Stimulated activated naive CD4-positive, alpha-beta T cell (primary cell): ENCODE data around the gene MROH2A.

Experiments
- DNase-seq, 6 experiments: peaks; one replicate each; lab custom pipeline; 2025; lab: John Stamatoyannopoulos, UW

MROH2A gene

GRCh38 chr2:233818639-233819621 lies 40.8 kb downstream of the MROH2A start:
- DNase-seq, result no peak

GRCh38 chr2:233819884-233820773 lies 42.0 kb downstream of the MROH2A start:
- no peak for DNase-seq

DNA sequence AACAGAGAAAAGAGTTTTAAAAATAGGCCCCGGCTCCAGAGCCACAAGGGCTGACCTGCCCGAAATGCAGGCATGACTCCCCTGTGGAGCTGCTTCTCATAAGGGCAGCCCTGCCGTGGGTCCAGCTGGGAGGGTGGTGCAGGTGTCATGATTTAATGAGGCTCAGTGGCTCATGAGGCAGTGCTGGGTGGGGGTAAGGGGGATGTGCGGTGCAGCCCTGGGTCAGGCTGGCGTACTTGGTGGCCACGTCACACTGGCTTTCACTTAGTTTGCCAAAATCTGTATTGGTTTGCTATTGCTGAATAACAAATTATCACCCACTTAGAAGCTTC lies 42.6 kb downstream of the MROH2A start:
- DNase-seq, result no peak

GRCh38 chr2:233821196-233821595 lies 43.1 kb downstream of the MROH2A start:
- no peak for DNase-seq

DNA sequence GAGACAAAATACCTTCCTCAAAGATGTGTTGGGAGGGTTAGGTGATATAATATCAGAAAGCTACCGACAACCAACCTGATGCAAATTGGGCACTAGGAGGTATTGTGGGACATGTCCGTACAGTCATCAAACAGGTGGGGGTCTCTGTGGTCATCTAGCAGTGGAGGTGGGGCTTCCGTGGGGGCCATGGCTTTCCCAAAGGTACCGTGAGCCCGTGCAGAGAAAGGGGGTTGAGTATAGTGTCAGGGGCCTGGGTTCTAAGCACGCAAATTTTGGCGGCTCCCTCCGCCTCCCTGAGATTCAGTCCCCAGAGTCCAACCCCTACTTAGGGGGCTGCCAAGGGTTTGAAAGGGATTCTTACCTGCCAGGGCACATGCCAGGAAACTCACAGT lies 43.6 kb downstream of the MROH2A start:
- DNase-seq, result no peak

DNA sequence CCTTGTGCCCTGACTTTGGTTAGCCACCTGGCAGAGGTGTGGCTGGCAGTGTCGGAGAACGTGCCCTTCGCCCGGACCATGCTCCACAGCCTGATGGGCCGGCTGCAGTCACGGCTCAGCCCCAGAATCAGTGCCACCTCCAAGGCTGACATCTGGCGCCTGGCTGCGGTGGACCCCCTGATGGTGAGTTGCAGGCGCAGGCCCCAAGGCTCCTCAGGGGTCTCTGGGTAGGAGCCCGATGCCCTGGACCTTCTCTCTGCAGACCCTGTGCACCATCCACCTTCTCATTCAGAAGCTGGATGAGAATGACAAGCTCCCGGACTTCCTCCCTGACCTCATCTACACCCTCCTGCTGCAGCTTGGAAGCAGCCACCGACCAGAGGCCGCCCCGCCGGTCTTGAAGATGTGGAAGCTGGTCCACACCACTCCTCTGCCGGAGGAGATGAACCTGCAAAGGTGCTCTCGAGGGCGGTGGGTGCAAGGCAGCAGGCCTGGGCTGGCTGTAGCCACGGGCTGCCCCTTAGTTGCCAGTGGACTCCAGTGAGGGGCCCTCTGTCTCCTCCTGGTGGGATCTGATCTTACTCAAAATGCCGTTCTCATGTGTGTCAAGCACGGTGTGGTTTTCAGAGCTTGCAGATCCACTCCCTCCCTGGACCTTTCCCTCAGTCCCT lies 44.1 kb downstream of the MROH2A start:
- DNase-seq, result no peak

DNA sequence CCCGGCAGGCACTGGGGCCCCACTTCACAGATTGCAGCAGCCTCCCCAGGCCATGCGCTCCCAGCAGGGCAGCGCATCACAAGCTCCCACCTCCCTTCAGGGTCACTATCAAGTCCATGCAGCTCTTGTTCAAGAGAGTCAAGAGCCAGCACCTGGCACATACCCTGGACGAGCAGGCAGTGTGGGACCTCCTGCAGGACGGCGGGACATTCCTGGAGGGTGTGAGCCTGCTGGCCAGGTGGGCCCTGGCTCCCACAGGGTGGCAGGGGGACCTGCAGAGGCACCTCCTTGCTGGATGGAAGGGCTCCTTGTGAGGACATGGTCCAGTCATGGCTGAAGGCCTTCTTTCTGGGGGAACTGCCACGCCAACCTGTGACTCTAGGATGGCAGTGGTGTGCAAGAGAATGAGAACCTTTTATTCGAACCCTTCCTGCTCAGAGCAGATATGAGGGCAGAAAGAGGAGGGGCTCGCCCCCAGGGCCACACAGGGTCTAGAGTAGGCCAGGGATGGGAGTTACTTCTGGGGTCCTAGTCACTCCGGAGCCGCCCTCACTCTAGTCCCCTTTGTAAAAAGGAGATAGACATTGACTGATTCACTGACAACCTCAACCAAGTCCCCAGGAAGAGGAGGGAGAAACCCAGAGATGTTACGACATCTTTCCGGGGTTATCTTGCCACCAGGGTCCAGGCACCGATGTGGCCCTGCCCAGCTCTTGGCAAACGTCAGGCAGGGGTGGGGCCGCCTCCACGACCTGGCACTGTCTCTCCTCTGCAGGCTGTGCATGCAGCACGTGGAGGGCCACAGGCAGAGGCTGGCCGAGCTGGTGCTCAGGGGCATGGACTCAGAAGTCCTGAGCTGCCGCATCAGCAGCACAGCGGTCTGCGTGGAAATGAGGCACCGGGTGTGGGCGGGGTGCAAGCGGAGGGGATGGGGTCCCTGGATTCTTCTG lies 44.9 kb downstream of the MROH2A start:
- no peak for DNase-seq

DNA sequence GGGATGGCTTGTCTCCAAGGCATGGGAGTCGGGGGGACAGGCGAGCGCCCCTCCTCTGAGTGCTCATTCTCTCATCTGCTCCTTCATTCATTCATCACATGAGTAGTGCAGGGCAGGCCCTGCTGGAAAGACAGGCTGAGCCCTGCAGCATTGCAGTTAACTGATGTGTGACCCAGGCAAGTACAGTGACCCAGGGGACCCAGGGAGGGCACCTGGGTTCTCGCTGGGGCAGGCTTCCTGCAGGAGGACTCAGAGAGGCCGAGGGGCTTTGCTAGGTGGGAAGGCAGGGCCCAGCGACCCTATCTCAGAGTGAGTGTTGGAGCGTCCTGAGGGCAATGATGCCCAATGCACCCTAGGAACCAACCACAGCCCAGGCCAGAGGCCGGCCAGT lies 45.6 kb downstream of the MROH2A start:
- no peak for DNase-seq

- DNase-seq, result no peak
Measured at GRCh38 chr2:233824373-233824772, 46.2 kb downstream of the MROH2A start.

- no peak for DNase-seq
Measured at GRCh38 chr2:233828546-233829192, 50.5 kb downstream of the MROH2A start.

DNA sequence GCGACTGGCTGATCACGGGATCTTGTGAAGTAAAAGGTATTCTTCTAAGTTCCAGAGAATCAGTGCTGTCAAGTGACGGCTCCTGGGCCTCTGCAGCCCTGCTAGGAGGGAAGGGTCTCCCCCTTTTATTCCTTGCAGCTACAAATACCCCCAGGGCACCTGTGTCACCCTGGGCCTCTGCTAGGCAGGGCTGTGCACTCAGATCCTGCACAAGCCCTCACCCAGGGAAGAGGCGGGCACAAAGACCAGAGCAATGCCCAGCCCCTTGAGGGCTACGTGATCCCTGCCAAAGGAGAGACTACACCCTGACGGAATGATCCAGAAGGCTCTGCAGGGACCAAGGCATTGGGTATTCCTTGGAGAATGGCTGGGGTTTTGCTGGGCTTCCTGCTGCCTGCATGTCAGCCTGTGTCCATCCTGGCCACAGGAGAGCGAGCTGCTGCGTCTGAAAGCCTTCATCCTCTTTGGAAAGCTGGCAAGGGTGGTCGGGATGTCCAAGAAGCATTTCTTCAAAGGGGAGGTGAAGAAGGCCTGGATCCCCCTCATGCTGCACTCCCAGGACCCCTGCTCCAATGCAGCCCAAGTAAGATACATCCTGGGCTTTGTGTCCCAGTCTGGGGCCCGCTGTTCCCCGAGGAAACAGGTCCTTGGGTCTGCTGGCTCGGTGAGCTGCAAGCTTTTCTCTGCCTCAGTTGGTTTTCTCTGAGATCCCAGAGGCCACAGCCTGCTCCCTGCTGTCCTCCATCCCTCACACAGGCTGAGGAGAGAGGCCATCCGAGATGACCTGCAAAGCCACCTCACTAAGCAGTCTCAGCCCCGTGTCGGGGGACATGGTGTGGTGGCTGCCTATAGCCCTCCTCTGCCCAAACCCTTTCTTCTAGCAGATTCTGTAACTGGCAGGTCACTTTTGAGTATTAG lies 51.3 kb downstream of the MROH2A start:
- DNase-seq, result no peak

DNA sequence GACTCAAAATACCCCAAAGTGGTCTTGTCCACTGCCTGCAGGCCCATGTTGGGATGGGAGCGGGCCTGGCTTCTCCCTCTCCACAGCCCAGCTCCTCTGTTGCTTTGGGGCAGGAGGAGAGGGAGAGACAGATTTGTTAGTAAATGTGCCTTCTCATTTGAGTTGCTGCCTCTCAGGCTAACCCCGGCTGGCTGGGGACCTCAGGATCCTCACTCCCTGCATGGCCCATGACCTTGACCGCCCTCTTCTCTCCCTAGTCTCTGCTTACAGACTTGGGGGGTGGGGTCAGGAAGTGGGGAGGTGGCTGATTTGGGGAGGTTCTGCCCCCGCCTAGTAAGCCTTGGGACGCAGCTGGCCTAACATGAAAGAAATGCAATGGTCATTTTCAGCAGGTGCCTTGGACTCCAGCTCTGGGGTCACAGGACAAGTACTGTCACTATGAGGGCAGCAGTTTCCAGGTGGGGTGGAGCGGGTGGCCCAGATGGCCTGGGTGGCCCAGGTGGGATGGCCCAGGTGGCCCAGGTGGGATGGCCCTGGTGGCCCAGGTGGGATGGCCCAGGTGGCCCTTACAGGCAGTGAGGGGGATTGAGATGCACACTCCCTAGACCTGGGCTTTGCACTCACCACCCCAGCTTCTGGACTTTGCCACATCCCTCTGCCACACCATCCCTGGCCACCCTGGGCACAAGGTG lies 52.1 kb downstream of the MROH2A start:
- no peak for DNase-seq

- DNase-seq, result no peak
Measured at GRCh38 chr2:233831011-233831721, 53.0 kb downstream of the MROH2A start.

GRCh38 chr2:233831861-233832260 lies 53.7 kb downstream of the MROH2A start:
- no peak for DNase-seq

GRCh38 chr2:233832414-233832813 lies 54.3 kb downstream of the MROH2A start:
- DNase-seq, result no peak

DNA sequence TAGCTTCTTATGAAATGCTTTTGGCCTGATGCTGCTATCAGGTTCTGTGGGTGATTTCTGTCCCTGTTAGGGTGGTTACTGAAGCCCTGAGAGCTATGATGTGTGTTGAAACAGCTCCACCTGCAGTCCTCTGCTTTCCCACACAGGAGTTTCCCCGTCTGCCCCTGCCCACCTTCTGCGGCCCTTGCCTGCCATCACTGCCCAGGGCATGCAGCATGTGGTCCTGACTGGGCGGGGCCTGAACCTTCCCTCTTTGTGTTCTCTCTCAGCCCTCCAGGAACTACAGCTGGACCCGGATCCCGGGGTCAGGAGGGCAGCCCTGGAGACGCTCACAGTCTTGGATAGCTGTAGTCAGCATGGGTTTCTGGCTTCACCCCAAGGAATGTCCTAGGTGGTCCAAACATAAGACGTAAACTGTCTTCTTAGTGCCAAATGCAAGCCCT lies 54.8 kb downstream of the MROH2A start:
- DNase-seq, result no peak

GRCh38 chr2:233833345-233833744 lies 55.2 kb downstream of the MROH2A start:
- no peak for DNase-seq
